NCI-H226 (cell line): Measurements from ENCODE around the gene KRTAP9-7.

Source experiments
- DNase-seq: peaks from one replicate; pipeline ENCODE4 v3.0.0-alpha.2; 2015

Gene KRTAP9-7

DNA sequence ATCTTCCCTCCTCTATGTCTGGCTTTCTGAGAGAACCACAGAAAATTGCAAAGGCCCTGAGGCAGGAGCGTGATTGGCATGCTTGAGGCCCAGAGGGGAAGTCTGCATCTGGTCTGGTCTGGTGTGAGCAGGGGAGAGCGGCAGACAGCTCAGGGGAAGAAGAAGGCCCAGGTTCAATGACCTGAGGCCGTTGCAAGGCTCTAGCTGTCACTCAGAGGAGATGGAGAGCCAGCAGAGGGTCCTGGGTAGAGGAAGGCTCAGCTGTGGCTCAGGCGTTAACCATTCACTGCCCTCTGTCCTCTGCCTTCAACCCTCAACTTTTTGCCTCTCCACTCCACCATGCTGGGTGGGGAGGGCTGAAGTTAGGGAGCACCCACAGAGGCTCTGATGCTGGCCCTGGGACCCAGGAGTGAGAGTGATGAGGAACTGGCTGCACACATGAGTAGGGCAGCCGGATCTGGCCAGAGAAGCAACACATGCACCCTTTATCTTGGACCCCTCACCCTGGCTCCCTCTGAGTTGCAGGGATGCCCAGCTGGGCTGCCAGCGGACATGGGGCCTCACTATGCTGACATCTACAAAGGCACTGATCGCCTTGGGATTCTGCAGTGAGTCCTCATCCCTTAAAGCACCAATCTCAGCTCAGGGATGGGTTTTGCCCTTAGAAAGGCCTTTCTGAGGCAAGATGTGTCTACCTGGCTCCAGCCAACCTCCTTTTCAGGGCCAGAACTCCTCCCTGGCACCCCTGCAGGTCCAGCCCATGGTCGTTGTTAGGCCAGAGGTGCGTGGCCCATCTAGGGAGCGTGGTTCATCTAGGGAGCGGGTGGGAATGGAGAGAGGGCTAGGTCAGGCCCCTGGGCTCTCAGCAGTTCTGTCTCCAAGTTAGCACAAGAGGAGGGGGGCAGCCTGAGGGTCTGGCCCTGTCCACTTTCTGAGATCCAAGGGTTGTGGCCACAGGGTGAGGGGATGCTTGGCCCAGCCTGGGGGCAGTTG lies 47.7 kb downstream of the KRTAP9-7 start:
- DNase-seq = no peak

GRCh38 chr17:41324180-41325075 lies 48.9 kb downstream of the KRTAP9-7 start:
- DNase-seq = no peak

DNA sequence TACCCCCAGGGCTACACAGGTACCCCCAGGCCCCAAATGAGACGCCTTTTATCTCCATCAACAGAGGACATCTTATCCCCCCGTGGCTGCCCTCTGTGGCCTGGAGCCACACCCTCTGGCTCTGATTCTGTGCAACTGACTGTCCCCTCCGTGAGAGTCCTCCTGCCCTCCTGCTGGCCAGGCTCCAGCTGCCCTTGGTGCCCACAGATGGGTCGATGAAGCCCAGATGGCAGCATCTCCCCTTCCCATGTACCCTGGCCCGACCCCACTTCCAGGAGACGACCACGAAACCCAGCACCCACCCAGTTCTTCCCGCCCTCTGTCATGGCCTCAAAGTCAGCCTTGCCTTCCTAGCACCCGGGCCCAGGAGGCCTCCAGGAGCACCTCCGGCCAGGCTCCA lies 49.6 kb downstream of the KRTAP9-7 start:
- DNase-seq = no peak

GRCh38 chr17:41325611-41326010 lies 50.1 kb downstream of the KRTAP9-7 start:
- DNase-seq = no peak
